T-helper 1 cell treated with Interleukin-12 subunit alpha and Interleukin-12 subunit beta and Interleukin-4 antibody, amounts not matched to agents 30 μg/mL and 1 μg/mL, for 36 hours (primary cell): ENCODE measurements around the gene TMEM106A.
"Not testable (repeated sequence)": the region's sequence is repeated elsewhere in the genome, so short reads cannot be mapped to it uniquely, and the experiment has no call there.

Experiments
- H3K27ac Mint-ChIP-seq: one replicate; pipeline ENCODE4 v1.8.0; 2021; ENCODE audit warnings: mild to moderate bottlenecking, mixed read lengths
- H3K27me3 Mint-ChIP-seq: one replicate; pipeline ENCODE4 v1.8.0; 2021; ENCODE audit warnings: low read depth, mixed read lengths
- H3K36me3 Mint-ChIP-seq: one replicate; pipeline ENCODE4 v1.8.0; 2021; ENCODE audit warnings: low read depth, mixed read lengths
- H3K4me1 Mint-ChIP-seq: one replicate; pipeline ENCODE4 v1.8.0; 2021; ENCODE audit warnings: low read depth, mixed read lengths
- H3K4me3 Mint-ChIP-seq: one replicate; pipeline ENCODE4 v1.8.0; 2021; ENCODE audit warnings: mild to moderate bottlenecking, moderate library complexity, mixed read lengths
- H3K9me3 Mint-ChIP-seq: one replicate; pipeline ENCODE4 v1.8.0; 2021; ENCODE audit warnings: mixed read lengths

The TMEM106A gene

DNA sequence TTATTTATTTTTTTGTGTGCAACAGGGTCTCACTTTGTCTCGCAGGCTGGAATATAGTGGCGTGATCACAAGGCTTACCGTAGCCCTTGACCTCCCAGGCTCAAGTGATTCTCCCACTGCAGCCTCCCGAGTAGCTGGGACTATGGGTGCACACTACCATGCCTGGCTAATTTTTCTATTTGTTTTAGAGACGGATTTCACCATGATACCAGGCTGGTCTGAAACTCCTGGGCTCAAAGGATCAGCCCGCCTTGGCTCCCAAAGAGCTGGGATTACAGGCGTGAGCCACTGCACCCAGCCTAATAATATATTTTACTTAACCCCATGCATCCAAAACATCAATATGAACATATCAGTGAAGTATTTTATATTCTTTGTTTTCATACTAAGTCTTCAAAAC is 14.7 kb downstream of the TMEM106A start:
- H3K9me3 Mint-ChIP-seq = no peaks in the 10 kb centered on the region
- H3K36me3 Mint-ChIP-seq = peaks cover 6% of the 10 kb centered on the region
- H3K4me1 Mint-ChIP-seq = peaks cover 3% of the 10 kb centered on the region
- no peak overlapping the region for H3K27ac Mint-ChIP-seq
- no peak overlapping the region for H3K4me3 Mint-ChIP-seq
- no peaks in the 10 kb centered on the region for H3K27me3 Mint-ChIP-seq

DNA sequence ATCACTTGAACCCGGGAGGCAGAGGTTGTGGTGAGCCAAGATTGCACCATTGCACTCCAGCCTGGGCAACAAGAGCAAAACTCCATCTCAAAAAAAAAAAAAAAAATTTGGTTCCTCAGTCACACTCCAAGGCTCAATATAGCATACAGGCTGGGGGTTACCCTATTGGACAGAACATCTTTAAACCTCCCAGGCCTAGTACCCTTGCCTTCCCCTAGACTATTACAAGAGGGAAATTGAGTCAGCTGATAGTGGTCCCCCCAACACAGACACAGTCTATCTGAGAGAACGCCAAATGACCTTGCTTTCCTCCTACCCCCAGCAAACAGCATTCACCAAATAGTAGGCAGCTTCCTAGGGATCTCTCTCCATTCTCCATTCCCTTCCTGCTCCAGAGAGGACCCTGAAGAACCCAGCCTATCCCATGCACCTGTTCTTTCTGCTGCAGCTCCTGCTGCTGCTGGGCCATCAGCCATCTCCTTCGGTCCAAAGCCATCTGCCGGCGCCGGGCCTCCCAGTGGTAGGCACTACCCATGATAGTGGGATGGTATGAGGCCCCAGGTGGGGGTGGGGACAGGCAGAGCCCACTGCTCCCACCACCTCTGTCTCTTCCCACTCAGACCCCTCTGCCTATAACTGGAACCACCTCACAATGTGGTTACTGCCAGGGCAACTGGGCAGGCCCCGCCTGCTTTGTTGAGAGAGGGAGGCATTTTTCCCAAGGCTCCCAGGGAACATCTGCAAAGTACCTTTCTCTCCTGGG is 16.5 kb downstream of the TMEM106A start, which contains the start of gene CCDC200:
Gene CCDC200, minus strand, starts transcription at position 604 of the 763 bp plus-strand sequence. Its CDS starts 69 bp downstream, at position 535.
- H3K27me3 Mint-ChIP-seq, H3K4me1 Mint-ChIP-seq, H3K4me3 Mint-ChIP-seq, H3K27ac Mint-ChIP-seq, H3K36me3 Mint-ChIP-seq, H3K9me3 Mint-ChIP-seq: not testable (repeated sequence)

DNA sequence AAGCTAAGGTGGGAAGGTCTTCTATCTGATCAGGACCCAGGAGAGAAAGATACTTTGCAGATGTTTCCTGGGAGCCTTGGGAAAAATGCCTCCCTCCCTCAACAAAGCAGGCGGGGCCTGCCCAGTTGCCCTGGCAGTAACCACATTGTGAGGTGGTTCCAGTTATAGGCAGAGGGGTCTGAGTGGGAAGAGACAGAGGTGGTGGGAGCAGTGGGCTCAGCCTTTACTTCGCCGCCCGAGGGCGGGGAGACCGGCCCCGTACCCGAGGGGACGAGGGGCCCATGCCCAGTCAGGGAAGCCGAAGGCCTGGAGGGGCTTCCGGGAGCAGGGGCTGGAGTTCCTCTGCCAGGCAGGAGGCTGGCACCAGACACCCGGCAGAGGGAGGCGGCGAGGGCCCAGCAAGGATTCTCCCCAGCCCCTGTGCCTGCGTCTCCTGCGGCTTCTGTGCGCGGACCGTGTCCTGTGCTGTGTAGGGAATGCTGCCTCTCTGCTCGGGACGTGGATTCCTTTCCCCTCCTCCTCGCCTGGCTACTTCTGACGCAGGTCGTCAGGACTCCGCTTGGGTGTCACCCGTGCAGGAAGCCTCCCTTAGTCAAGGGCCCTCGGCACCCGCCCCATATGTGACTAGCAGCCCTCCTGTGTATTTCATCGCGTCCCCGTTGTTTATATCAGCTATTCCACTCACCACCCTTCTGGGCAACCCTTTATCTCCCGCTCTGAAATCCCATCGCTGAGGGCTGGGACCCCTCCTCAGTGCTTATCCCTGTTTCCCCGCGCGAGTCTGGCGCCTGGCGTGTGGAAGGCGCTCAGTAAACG is 19.7 kb downstream of the TMEM106A start:
- not testable (repeated sequence) for H3K27ac Mint-ChIP-seq, H3K9me3 Mint-ChIP-seq, H3K4me3 Mint-ChIP-seq, H3K36me3 Mint-ChIP-seq, H3K27me3 Mint-ChIP-seq, H3K4me1 Mint-ChIP-seq

DNA sequence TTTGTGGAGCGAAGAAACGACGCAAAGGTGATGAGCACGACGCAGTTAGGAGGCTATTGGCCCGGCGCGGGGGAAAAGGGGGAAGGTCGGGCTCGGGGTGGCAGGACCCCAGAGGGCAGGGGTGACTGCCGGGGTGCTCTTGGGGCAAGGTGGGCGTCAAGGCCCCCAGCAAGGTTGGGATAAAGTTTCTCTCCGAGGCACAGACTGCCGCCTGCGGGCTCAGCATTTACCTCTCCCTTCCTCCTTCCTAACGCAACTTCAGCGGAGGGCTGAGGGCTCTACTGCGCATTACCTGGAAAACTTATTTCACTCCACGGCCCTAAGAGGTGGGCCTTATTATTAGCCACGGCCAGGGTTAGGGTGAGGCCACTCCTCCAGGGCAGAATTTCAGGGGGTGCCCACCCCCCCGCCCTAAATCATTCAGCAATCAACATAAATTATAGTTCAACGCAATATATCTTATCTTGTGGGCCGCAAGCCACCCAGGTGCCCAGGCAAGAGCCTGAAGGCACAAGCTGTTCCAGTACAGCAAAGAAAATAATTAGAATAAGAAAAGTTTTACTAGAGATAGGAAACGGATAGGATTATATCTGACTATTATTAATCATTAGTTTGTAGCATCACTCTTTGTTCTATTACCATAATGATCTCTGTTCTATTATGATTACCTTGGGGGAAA is 20.5 kb downstream of the TMEM106A start:
- H3K27me3 Mint-ChIP-seq, H3K9me3 Mint-ChIP-seq, H3K27ac Mint-ChIP-seq, H3K36me3 Mint-ChIP-seq, H3K4me1 Mint-ChIP-seq, H3K4me3 Mint-ChIP-seq: not testable (repeated sequence)

DNA sequence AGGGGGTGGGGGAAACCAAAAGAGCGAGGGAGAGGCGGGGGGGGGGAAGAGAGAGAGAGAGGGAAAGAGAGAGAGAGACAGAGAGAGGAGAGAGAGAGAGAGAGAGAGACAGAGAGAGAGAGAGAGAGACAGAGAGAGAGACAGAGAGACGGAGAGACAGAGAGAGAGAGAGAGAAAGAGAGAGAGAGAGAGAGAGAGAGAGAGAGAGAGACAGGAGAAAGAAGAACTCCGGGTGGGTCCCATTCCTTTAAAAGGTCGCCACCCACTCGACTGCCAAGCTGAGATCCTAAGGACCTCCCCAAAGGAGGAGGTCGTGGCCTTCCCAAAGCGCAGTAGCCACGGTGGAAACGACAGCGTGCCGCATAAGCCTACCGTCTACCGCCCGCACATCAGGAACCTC is 21.6 kb downstream of the TMEM106A start:
- not testable (repeated sequence) for H3K27me3 Mint-ChIP-seq, H3K4me1 Mint-ChIP-seq, H3K4me3 Mint-ChIP-seq, H3K9me3 Mint-ChIP-seq, H3K36me3 Mint-ChIP-seq
- H3K27ac Mint-ChIP-seq = peak overlapping the region; percentile 45

DNA sequence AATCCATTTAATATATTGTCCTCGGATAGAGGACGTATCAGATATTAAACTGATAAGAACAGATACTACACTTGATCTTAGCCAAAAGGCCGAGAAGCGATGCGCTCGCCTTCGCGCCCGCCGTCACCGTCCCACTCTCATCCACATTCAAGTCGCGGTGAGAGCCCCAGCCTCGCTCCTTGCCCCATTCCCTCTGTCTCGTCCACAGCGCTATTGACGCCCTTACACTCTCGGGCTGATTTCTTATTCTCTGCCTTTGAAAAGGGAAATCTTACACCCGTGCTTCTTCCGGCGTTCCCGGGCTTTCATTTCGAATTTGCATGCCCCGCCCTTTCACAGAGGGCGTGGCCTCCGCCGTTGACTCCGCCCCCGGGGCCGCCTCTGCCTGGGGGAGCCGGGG is 22.2 kb downstream of the TMEM106A start, which contains the start of gene RNU2-1:
Gene RNU2-1, minus strand, starts transcription at position 101 of the 400 bp plus-strand sequence.
- not testable (repeated sequence) for H3K4me3 Mint-ChIP-seq, H3K4me1 Mint-ChIP-seq, H3K27me3 Mint-ChIP-seq, H3K9me3 Mint-ChIP-seq, H3K36me3 Mint-ChIP-seq
- peak within 1 kb of the TSS; percentile 45 for H3K27ac Mint-ChIP-seq

DNA sequence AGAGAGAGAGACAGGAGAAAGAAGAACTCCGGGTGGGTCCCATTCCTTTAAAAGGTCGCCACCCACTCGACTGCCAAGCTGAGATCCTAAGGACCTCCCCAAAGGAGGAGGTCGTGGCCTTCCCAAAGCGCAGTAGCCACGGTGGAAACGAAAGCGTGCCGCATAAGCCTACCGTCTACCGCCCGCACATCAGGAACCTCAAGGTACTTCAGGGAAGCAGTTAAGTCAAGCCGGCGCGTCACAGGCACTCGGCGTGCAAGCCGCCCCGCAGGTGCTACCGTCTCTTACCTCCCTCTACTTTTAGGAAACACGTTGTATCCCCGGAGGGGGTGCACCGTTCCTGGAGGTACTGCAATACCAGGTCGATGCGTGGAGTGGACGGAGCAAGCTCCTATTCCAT is 27.9 kb downstream of the TMEM106A start:
- not testable (repeated sequence) for H3K36me3 Mint-ChIP-seq, H3K27me3 Mint-ChIP-seq, H3K27ac Mint-ChIP-seq, H3K4me3 Mint-ChIP-seq, H3K4me1 Mint-ChIP-seq, H3K9me3 Mint-ChIP-seq

DNA sequence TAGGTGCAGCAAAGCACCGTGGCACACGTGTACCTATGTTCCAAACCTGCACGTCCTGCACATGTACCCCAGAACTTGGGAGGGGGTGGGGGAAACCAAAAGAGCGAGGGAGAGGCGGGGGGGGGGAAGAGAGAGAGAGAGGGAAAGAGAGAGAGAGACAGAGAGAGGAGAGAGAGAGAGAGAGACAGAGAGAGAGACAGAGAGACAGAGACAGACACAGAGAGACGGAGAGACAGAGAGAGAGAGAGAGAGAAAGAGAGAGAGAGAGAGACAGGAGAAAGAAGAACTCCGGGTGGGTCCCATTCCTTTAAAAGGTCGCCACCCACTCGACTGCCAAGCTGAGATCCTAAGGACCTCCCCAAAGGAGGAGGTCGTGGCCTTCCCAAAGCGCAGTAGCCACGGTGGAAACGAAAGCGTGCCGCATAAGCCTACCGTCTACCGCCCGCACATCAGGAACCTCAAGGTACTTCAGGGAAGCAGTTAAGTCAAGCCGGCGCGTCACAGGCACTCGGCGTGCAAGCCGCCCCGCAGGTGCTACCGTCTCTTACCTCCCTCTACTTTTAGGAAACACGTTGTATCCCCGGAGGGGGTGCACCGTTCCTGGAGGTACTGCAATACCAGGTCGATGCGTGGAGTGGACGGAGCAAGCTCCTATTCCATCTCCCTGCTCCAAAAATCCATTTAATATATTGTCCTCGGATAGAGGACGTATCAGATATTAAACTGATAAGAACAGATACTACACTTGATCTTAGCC is 29.1 kb downstream of the TMEM106A start:
- H3K4me3 Mint-ChIP-seq, H3K36me3 Mint-ChIP-seq, H3K4me1 Mint-ChIP-seq, H3K27me3 Mint-ChIP-seq, H3K27ac Mint-ChIP-seq, H3K9me3 Mint-ChIP-seq: not testable (repeated sequence)

DNA sequence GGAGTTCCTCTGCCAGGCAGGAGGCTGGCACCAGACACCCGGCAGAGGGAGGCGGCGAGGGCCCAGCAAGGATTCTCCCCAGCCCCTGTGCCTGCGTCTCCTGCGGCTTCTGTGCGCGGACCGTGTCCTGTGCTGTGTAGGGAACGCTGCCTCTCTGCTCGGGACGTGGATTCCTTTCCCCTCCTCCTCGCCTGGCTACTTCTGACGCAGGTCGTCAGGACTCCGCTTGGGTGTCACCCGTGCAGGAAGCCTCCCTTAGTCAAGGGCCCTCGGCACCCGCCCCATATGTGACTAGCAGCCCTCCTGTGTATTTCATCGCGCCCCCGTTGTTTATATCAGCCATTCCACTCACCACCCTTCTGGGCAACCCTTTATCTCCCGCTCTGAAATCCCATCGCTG is 34.8 kb downstream of the TMEM106A start:
- H3K27me3 Mint-ChIP-seq, H3K9me3 Mint-ChIP-seq, H3K4me1 Mint-ChIP-seq, H3K4me3 Mint-ChIP-seq, H3K27ac Mint-ChIP-seq, H3K36me3 Mint-ChIP-seq: not testable (repeated sequence)
